Sigmoid colon (tissue), 7 donors: ENCODE data around the gene FBXL16. TPM values are rescaled to one million over a fixed set of nuclear protein-coding genes. Genes with fewer than 3 reads are reported as not detected.

ENCODE experiments used
- DNase-seq: peaks from one replicate; pipeline ENCODE4 v3.0.0-alpha.2; 2019
- H3K27ac ChIP-seq, 4 donors: fragments of 200-600 bp; sonication (generic); one replicate each; pipeline ENCODE4 v1.5.1; 2016 to 2019; ENCODE audit warnings: mild to moderate bottlenecking in 1 of 4
- H3K27me3 ChIP-seq, 3 donors: fragments of 200-600 bp; sonication (generic); one replicate each; pipeline ENCODE4 v1.5.1; 2019; ENCODE audit warnings: mild to moderate bottlenecking in 1 of 3
- H3K36me3 ChIP-seq, 4 donors: fragments of 200-600 bp; sonication (generic); one replicate each; pipeline ENCODE4 v1.5.1; 2016 to 2019
- H3K4me1 ChIP-seq, 4 donors: fragments of 200-600 bp; sonication (generic); one replicate each; pipeline ENCODE4 v1.5.1; 2017 to 2019
- H3K4me3 ChIP-seq, 4 donors: fragments of 200-600 bp; sonication (generic); one replicate each; pipeline ENCODE4 v1.5.1; 2017 to 2019; ENCODE audit warnings: mild to moderate bottlenecking in 2 of 4, moderate library complexity in 1 of 4
- H3K9me3 ChIP-seq, 4 donors: fragments of 200-600 bp in 3 of 4; sonication (generic) in 3 of 4; one replicate each; pipeline versions ENCODE4 v1.5.1 to v1.6.1; 2013 to 2019
- EP300 ChIP-seq, 4 donors: sonication (generic); formaldehyde crosslinking; IDR thresholded peaks; one replicate each; pipeline ENCODE4 v1.6.1; 2017; ENCODE audit warnings: antibody characterized with exemption in 4 of 4
- POLR2A ChIP-seq, 2 donors: fragments of 450-650 bp; IDR thresholded peaks; one replicate each; pipeline ENCODE4 v1.6.1; 2016; ENCODE audit warnings: antibody characterized with exemption in 2 of 2, mild to moderate bottlenecking in 2 of 2, moderate library complexity in 2 of 2
- POLR2AphosphoS5 ChIP-seq, 4 donors: sonication (generic); formaldehyde crosslinking; IDR thresholded peaks; one replicate each; pipeline ENCODE4 v1.6.1; 2017; ENCODE audit warnings: antibody characterized with exemption in 4 of 4
- WGBS, 2 donors: extraction: QIAGEN DNeasy Blood & Tissue Kit; methylation state at CpG; one replicate each; pipeline ENCODE4 v1.1.7; 2013; 5-methylcytosine and 5-hydroxymethylcytosine counted together
- intact Hi-C: fragments of 100-400 bp; cut with DNase I; formaldehyde crosslinking; loops from one replicate; pipeline ENCODE4 v1.15.1; 2023
- polyA plus RNA-seq, 3 donors: library from polyadenylated mRNA; stranded (reverse); fragments of 200-250 nt; gene quantifications; one replicate each; pipeline ENCODE4 v1.2.3, GENCODE V29; 2013
- total RNA-seq, 4 donors: library from RNA; depleted of rRNA; stranded (reverse); fragments of >200 nt; gene quantifications; one replicate each; pipeline ENCODE4 v1.1.0, GENCODE V29; 2016
- TF ChIP-seq, protein P1 (sequence below), 4 experiments: fragments of 450-650 bp in 3 of 4; fragments of 200-600 bp in 1 of 4; IDR thresholded peaks; one replicate each; pipeline ENCODE4 v1.5.1; 2016 to 2019; ENCODE audit warnings: antibody characterized with exemption in 4 of 4, mild to moderate bottlenecking in 3 of 4, moderate library complexity in 2 of 4
- donor health status: healthy with polysubstance abuse.
- donor health status: Bipolar disorder and iron deficiency.
- donor health status: healthy.

Gene FBXL16
- total and polyA plus RNA-seq, 7 donors, result 0.16 to 2.4 (median 1.4) TPM; not detected in 1

DNA sequence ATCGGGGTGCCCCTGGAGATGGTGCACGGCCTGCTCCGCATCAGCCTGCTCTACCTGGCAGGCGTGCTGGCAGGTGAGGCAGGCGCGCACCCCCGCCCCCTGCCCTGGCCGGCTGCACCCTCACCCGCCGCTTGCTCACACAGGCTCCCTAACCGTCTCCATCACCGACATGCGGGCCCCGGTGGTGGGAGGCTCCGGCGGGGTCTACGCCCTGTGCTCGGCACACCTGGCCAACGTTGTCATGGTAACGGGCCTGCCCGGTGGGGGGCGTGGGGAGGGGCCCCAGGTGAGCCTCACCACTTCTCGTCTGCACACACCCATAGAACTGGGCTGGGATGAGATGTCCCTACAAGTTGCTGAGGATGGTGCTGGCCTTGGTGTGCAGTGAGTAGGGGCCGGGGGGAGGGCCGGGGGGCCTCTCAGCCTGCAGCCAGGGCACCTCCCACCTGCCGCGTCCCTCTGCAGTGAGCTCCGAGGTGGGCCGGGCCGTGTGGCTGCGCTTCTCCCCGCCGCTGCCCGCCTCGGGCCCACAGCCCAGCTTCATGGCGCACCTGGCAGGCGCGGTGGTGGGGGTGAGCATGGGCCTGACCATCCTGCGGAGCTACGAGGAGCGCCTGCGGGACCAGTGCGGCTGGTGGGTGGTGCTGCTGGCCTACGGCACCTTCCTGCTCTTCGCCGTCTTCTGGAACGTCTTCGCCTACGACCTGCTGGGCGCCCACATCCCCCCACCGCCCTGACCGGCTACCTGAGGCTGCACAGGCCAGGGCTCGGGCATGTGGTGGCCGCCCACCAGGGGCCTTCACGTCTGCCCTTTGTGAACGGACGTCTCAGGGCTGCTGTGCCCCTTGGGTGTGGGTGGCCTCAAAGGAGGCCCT, 28.0 kb downstream of the FBXL16 start:
- H3K4me1 ChIP-seq, result peaks cover 0 to 50% (median 40%) of the 10 kb centered on the region in 4 donors
- intact Hi-C loops, result no loop called here
- H3K36me3 ChIP-seq, result peaks cover 15 to 27% (median 19%) of the 10 kb centered on the region in 4 donors
- no peak for DNase-seq
- no peak overlapping the region for H3K27ac ChIP-seq
- H3K9me3 ChIP-seq, result no peaks in the 10 kb centered on the region
- no peak overlapping the region for H3K4me3 ChIP-seq
- H3K27me3 ChIP-seq, result no peaks in the 10 kb centered on the region
- WGBS, 2 donors, result 49 to 63% methylated on average over 57 of the region's 57 CpGs
- TF ChIP-seq POLR2A (IDR thresholded peaks at IDR 0.05) (no peak), POLR2AphosphoS5 (IDR thresholded peaks at IDR 0.05) (no peak)
- TF ChIP-seq, protein P1, sequence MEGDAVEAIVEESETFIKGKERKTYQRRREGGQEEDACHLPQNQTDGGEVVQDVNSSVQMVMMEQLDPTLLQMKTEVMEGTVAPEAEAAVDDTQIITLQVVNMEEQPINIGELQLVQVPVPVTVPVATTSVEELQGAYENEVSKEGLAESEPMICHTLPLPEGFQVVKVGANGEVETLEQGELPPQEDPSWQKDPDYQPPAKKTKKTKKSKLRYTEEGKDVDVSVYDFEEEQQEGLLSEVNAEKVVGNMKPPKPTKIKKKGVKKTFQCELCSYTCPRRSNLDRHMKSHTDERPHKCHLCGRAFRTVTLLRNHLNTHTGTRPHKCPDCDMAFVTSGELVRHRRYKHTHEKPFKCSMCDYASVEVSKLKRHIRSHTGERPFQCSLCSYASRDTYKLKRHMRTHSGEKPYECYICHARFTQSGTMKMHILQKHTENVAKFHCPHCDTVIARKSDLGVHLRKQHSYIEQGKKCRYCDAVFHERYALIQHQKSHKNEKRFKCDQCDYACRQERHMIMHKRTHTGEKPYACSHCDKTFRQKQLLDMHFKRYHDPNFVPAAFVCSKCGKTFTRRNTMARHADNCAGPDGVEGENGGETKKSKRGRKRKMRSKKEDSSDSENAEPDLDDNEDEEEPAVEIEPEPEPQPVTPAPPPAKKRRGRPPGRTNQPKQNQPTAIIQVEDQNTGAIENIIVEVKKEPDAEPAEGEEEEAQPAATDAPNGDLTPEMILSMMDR (IDR thresholded peaks at IDR 0.05), result no peak

DNA sequence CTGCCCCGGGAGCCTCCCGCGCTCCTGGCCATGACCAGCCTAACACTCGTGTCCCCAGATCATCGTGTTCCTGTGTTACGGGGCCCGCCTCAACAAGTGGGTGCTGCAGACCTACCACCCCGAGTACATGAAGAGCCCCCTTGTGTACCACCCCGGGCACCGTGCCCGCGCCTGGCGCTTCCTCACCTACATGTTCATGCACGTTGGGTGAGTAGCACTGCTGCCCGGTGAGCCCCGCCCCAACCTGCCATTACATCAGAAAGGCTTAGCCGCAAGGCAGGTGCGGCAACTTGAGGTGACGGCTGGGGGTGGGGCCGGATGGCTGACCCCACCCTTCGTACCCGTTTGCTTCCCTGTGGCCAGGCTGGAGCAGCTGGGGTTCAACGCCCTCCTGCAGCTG, 28.7 kb downstream of the FBXL16 start:
- TF ChIP-seq EP300 (IDR thresholded peaks at IDR 0.05) (no peak), POLR2A (IDR thresholded peaks at IDR 0.05) (peak in 1 of 2 donors; percentile 19), POLR2AphosphoS5 (IDR thresholded peaks at IDR 0.05) (no peak)
- TF ChIP-seq, protein P1 (IDR thresholded peaks at IDR 0.05), result no peak
- no peak overlapping the region for H3K4me3 ChIP-seq
- DNase-seq, result no peak
- H3K9me3 ChIP-seq, result no peaks in the 10 kb centered on the region
- peaks cover 0 to 44% (median 34%) of the 10 kb centered on the region in 4 donors for H3K4me1 ChIP-seq
- no peak overlapping the region for H3K27ac ChIP-seq
- intact Hi-C loops, result no loop called here
- 16 to 52% methylated on average over 23 of the region's 23 CpGs for WGBS, 2 donors
- peaks cover 15 to 27% (median 19%) of the 10 kb centered on the region in 4 donors for H3K36me3 ChIP-seq
- H3K27me3 ChIP-seq, result no peaks in the 10 kb centered on the region

DNA sequence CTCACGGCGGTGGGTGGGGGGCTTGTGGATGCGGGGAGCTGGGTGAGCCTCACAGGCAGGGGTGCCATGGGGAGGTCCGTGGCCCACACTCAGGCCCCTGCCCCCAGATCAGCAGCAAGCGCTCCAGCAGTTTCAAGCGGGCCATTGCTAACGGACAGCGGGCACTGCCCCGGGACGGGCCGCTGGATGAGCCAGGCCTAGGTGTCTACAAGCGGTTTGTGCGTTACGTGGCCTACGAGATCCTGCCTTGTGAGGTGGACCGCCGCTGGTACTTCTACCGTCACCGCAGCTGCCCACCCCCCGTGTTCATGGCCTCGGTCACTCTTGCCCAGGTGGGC, 29.1 kb downstream of the FBXL16 start:
- 29 to 87% methylated on average over 21 of the region's 21 CpGs for WGBS, 2 donors
- no peak for DNase-seq
- intact Hi-C loops, result no loop called here
- Histone ChIP-seq H3K27ac (no peak overlapping the region), H3K36me3 (peaks cover 17 to 27% (median 19%) of the 10 kb centered on the region in 4 donors), H3K9me3 (no peaks in the 10 kb centered on the region), H3K4me1 (peaks cover 0 to 40% (median 30%) of the 10 kb centered on the region in 4 donors), H3K4me3 (no peak overlapping the region), H3K27me3 (no peaks in the 10 kb centered on the region)
- TF ChIP-seq, protein P1 (IDR thresholded peaks at IDR 0.05), result no peak
- TF ChIP-seq POLR2AphosphoS5 (IDR thresholded peaks at IDR 0.05) (no peak), POLR2A (IDR thresholded peaks at IDR 0.05) (no peak), EP300 (IDR thresholded peaks at IDR 0.05) (no peak)

DNA sequence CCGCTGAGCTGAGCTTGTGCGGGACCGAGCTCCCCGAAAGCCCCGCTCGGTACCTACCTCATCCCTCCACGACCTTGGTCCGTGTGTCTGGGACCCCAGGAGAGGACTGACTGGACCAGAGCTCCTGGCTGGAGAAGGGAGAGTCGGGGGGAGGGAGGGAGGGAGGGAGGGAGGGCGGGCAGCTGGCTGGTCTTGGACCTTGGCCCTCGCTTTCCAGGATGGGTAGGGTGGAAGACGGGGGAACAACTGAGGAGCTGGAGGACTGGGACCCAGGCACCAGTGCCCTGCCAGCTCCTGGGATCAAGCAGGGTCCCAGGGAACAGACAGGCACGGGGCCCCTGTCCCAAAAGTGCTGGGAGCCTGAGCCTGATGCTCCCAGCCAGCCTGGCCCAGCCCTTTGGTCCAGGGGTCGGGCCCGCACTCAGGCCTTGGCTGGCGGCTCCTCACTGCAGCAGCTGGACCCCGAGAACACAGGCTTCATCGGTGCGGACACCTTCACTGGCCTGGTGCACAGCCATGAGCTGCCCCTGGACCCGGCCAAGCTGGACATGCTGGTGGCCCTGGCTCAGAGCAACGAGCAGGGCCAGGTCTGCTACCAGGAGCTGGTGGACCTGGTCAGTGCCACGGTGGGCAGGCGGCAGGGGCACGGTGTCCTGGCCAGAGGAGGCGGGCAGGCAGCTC, 29.6 kb downstream of the FBXL16 start:
- Histone ChIP-seq H3K27ac (peak overlapping the region in 3 of 4 donors; percentile 28 to 41 (median 32)), H3K36me3 (peaks cover 21 to 32% (median 24%) of the 10 kb centered on the region in 4 donors), H3K4me1 (peaks cover 0 to 35% (median 25%) of the 10 kb centered on the region in 4 donors), H3K4me3 (peak overlapping the region; percentile 10 to 48 (median 36)), H3K27me3 (no peaks in the 10 kb centered on the region), H3K9me3 (no peaks in the 10 kb centered on the region)
- TF ChIP-seq, protein P1 (IDR thresholded peaks at IDR 0.05), result no peak
- TF ChIP-seq POLR2AphosphoS5 (IDR thresholded peaks at IDR 0.05), result peak in 1 of 4 donors; percentile 4
- TF ChIP-seq POLR2A (IDR thresholded peaks at IDR 0.05), result no peak
- TF ChIP-seq EP300 (IDR thresholded peaks at IDR 0.05), result no peak
- intact Hi-C loops, result no loop called here
- no peak for DNase-seq
- 22 to 48% methylated on average over 25 of the region's 25 CpGs for WGBS, 2 donors
